GM12875 (cell line): ENCODE results near the gene KCNH1.

Experiments
- H3K4me3 ChIP-seq: one replicate; pipeline ENCODE4 v1.5.1; 2011; ENCODE audit warnings: low read depth, low read length, control low read depth
- TF ChIP-seq, protein P1 (sequence below): IDR thresholded peaks from 2 replicates; pipeline ENCODE4 v1.5.1; 2011; ENCODE audit warnings: low read depth, mild to moderate bottlenecking, control low read depth, inconsistent platforms, low read length, moderate library complexity, borderline replicate concordance; ENCODE audit not compliant: insufficient read depth

The KCNH1 gene

DNA sequence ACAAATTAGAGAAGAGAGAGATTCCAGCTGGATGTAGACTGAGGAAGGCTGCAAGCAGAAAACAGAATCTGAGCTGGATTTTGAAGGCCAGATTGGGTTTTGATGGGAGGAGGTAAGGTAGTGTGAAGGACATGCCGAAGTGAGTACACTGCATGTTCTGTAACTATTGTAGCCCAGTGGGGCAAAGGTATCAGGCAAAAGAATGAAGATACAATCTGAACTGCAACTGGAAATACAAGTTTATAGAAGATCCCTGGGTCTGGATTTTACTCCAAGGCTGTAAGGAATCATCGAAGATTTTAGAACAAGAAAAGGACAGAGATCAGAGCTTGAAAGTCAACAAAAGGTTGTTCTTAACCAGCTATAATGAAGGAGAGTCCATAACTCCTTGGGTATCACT, 382.0 kb downstream of the KCNH1 start:
- H3K4me3 ChIP-seq, result no peak overlapping the region
- TF ChIP-seq, protein P1, sequence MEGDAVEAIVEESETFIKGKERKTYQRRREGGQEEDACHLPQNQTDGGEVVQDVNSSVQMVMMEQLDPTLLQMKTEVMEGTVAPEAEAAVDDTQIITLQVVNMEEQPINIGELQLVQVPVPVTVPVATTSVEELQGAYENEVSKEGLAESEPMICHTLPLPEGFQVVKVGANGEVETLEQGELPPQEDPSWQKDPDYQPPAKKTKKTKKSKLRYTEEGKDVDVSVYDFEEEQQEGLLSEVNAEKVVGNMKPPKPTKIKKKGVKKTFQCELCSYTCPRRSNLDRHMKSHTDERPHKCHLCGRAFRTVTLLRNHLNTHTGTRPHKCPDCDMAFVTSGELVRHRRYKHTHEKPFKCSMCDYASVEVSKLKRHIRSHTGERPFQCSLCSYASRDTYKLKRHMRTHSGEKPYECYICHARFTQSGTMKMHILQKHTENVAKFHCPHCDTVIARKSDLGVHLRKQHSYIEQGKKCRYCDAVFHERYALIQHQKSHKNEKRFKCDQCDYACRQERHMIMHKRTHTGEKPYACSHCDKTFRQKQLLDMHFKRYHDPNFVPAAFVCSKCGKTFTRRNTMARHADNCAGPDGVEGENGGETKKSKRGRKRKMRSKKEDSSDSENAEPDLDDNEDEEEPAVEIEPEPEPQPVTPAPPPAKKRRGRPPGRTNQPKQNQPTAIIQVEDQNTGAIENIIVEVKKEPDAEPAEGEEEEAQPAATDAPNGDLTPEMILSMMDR, result no peak

DNA sequence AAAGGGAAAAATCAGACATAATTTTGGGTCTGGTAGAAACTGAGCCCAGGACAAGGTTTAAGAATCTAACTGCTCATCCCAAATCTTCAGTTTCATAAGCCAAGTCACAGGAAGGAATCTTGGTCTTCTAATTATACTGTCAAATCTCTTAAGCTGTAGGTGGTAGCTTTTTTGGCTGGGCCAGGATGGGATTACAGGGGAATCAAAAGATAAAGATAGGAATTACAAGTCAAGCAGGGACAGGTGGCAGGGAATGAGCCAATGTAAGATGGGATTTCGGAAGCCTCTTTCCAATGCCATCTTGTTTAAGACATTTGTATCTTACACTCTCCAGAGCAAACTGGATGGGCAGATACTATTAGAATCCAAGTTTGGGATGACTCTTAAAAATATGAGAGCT, 383.5 kb downstream of the KCNH1 start:
- TF ChIP-seq, protein P1, result no peak

DNA sequence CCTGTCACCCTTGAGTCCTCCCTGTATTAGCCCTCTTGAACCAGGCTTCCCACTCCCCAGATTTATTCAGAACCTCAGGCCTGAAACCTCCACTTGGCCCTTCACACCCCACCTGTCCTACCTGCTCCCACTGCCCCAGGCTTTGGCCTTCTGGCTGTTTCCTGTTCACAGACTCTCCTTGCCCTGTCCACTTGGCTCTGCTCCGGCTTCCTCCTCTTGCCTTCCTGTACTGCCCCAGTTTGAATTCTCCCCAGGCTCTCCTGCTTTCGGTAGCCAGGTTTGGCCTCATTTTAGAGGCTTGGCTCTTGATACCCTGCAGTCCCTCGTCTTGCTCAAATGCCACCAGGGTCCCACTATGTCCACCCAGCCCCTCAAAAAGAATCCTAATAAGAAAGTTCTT, 385.2 kb downstream of the KCNH1 start:
- H3K4me3 ChIP-seq, result no peak overlapping the region
- TF ChIP-seq, protein P1, result no peak

More for the DNA sequence above, 383.5 kb downstream of the KCNH1 start:
- no peak overlapping the region for H3K4me3 ChIP-seq

DNA sequence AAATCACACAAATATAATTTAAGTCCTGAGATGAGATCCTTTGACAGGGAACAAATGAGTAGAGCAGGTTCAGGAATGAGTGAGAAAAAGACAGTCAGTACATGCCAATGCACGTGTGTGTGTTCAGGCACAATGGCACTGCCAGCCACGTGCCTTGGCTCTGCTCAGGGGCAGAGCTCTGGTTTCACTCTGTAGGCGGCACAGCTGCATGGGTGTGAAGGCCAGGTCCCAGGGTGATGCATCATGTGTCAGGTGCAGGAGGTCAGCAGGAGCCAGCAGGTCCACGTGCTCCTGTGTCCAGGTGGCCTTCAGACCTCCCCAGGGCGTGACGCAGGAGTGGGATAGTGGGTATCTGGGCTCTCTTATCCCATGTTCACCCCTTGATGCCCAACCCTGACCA, 386.1 kb downstream of the KCNH1 start:
- TF ChIP-seq, protein P1, result no peak

DNA sequence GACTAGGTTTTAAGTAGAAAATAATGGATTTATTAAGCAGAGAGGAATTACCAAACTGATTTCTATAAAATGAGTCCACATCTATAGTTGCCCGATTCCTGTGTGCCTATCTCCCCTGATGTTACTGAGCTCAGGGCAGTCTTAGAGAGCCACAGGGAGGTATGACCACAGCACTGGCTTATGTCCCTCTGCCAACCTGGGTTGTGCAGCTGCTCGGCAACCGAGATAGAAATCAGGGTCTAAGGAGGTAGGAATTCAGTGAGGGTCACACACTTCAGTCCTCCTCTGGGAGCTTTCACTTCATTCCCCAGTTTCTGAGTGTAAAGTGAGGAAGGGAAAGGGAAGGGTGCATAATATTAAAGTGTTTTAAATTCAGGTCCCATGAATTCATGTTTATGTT, 386.8 kb downstream of the KCNH1 start:
- TF ChIP-seq, protein P1, result no peak
- no peak overlapping the region for H3K4me3 ChIP-seq

More for the DNA sequence above, 386.1 kb downstream of the KCNH1 start:
- H3K4me3 ChIP-seq, result no peak overlapping the region

DNA sequence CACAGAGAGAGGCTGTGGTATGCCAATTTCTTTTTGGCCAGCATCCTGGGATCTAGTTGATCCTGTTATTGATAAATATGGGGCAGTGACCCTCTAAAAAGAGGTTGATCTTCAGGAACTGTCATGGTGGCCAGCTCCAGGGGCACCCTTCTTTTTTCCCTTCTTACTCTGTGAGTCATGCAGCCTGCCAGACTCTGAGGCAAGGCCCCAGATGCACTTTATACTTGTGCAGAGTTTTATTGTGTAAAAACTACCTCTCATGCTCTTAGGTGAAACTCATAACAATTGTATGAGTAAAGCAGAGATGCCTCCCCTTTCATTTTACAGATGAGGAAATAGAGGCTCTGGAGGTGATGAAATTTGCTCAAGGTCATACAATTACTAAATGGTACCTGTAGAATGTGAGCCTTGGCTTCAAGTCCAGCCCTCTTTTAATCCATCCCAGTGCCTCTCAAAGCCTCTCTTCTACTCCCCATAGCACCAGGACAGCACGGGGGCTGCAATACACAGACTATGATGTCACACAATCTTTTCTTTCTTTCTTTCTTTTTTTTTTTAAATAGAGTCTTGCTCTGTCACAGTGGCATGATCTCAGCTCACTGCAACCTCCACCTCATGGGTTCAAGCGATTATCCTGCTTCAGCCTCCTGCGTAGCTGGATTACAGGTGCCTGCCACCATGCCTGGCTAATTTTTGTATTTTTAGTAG, 387.8 kb downstream of the KCNH1 start:
- no peak overlapping the region for H3K4me3 ChIP-seq

DNA sequence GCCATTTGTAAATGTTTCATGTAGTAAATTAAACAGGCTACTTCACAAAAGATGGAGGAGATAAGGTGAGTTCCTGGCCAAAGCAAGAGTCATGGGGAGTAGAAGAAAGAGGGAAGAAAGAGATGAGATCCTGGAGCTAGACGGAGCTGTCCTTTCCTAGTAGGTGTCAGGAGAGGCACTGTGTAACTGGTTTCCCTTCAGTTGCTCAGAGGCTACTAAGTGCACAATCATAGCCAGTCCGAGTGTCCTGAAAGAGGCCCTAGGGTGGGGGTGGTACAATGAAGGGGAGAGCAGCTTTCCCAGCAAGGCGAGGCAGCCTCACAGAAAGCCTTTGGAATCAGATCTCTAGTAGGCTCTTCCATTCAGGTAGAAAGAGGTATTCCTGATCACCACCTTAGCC, 390.9 kb downstream of the KCNH1 start:
- H3K4me3 ChIP-seq, result no peak overlapping the region
- TF ChIP-seq, protein P1, result no peak

More for the DNA sequence above, 387.8 kb downstream of the KCNH1 start:
- TF ChIP-seq, protein P1, result no peak
